ENCODE measurements around the gene FBXW8. TPM values are rescaled to one million over a fixed set of nuclear protein-coding genes. Genes with fewer than 3 reads are reported as not detected.
A peak's percentile ranks its signal among the peaks of the same experiment; 100 is the strongest.

The FBXW8 gene
- total and polyA plus RNA-seq, 4 donors, result 3.9 to 20.3 (median 12.5) TPM

DNA sequence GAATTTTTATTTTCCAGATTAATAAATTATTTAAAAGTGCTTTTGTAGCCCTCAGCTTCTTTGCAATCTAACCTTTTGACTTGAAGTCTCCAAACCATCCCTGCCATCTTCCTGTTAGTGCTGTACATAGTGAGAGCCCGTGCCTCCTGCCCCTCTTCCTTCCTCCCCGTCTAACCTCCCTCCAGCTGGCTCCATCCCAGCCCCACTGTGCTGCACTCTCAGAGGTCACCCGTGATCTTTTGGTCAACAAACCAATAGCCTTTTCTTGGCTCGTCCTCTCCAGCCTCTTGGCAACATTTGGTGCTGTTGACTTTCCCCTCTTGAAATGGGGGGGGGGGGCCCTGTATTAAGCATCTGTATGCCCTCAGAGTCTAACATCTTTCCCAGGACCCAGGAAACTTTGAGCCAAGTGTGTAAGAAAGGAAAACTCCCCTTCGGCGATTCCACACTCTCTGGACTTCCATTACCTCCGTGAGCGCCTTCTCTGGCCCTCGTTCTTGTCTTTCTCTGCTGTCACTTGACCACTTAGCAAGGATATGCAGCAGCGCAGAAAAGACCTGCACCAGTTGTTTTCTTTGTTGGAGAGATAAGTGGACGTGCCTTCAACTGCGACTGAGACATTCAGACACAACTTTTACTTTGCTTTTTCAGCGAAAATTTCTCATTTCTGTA is 44.1 kb downstream of the FBXW8 start:
- no peak for ATAC-seq (ENCODE audit: insufficient read depth, low FRiP score)
- no peak overlapping the region for H3K27ac ChIP-seq (ENCODE audit: low read depth in 1 of 2, low read length in 1 of 2)

DNA sequence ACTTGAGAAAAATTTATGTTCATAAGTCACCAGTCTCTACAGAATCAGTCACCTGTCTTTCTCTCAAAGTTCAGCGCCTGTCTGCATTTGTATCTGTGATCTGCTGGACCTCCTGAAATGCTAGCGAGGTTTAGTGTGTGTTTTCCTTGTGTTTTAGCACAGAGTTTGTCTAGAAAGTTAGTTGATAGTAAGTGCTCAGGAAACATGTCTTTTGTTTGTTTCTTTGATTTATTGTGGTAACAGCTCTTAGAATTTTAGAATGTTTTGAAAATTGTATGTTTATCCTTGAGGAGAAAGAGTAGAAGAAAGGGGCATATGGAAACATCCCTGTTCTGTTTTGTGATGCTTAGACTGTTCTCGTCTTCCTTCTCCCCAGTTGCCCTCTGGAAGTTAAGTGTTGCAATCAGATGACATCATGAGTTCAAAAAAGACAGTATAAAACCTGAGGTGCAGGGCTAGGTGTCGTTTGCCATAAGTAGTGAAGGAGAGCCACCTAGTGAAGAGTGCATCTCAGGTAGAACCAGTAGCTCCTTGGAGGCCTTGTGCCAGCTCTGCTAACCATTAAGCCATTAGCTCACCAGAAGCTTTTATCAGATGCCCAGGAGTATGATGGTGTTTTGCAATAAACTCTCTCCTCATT is 44.8 kb downstream of the FBXW8 start:
- Histone ChIP-seq H3K4me1 (ENCODE audit: control insufficient read depth in 5 of 5, insufficient read depth in 5 of 5, low read length in 5 of 5) (peaks cover 3 to 18% (median 5%) of the 10 kb centered on the region in 5 donors), H3K9me3 (ENCODE audit: control insufficient read depth in 4 of 4, insufficient read depth in 3 of 4, low read length in 3 of 4) (no peaks in the 10 kb centered on the region), H3K27me3 (ENCODE audit: control insufficient read depth in 3 of 3, insufficient read depth in 3 of 3, low read length in 2 of 3) (no peaks in the 10 kb centered on the region), H3K27ac (ENCODE audit: low read depth in 1 of 2, low read length in 1 of 2) (no peak overlapping the region), H3K4me3 (no peak overlapping the region), H3K9ac (ENCODE audit: insufficient read depth in 1 of 2, low read length in 2 of 2) (no peak overlapping the region), H3K36me3 (ENCODE audit: control insufficient read depth in 4 of 4, insufficient read depth in 4 of 4, low read length in 4 of 4) (peaks cover 0 to 6% (median 2%) of the 10 kb centered on the region in 4 donors)
- DNase-seq (peak in 1 of 3 donors; percentile 56), ATAC-seq (ENCODE audit: insufficient read depth, low FRiP score) (peak; percentile 72)
- WGBS, 2 donors, result 65 to 73% methylated on average over 4 of the region's 4 CpGs
- TF ChIP-seq, protein P1, sequence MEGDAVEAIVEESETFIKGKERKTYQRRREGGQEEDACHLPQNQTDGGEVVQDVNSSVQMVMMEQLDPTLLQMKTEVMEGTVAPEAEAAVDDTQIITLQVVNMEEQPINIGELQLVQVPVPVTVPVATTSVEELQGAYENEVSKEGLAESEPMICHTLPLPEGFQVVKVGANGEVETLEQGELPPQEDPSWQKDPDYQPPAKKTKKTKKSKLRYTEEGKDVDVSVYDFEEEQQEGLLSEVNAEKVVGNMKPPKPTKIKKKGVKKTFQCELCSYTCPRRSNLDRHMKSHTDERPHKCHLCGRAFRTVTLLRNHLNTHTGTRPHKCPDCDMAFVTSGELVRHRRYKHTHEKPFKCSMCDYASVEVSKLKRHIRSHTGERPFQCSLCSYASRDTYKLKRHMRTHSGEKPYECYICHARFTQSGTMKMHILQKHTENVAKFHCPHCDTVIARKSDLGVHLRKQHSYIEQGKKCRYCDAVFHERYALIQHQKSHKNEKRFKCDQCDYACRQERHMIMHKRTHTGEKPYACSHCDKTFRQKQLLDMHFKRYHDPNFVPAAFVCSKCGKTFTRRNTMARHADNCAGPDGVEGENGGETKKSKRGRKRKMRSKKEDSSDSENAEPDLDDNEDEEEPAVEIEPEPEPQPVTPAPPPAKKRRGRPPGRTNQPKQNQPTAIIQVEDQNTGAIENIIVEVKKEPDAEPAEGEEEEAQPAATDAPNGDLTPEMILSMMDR (IDR thresholded peaks at IDR 0.05; ENCODE audit: control extremely low read depth, extremely low read depth), result no peak

More for the DNA sequence above, 44.1 kb downstream of the FBXW8 start:
- no peak overlapping the region for H3K9ac ChIP-seq (ENCODE audit: insufficient read depth in 1 of 2, low read length in 2 of 2)
- H3K9me3 ChIP-seq (ENCODE audit: control insufficient read depth in 4 of 4, insufficient read depth in 3 of 4, low read length in 3 of 4), result no peaks in the 10 kb centered on the region
- peaks cover 0 to 7% (median 3%) of the 10 kb centered on the region in 4 donors for H3K36me3 ChIP-seq (ENCODE audit: control insufficient read depth in 4 of 4, insufficient read depth in 4 of 4, low read length in 4 of 4)
- 63 to 80% methylated on average over 13 of the region's 13 CpGs for WGBS, 2 donors
- no peaks in the 10 kb centered on the region for H3K27me3 ChIP-seq (ENCODE audit: control insufficient read depth in 3 of 3, insufficient read depth in 3 of 3, low read length in 2 of 3)
- TF ChIP-seq, protein P1 (IDR thresholded peaks at IDR 0.05; ENCODE audit: control extremely low read depth, extremely low read depth), result no peak
- DNase-seq, result peak; percentile 31 to 71 (median 54)
- no peak overlapping the region for H3K4me3 ChIP-seq
- H3K4me1 ChIP-seq (ENCODE audit: control insufficient read depth in 5 of 5, insufficient read depth in 5 of 5, low read length in 5 of 5), result peaks cover 3 to 18% (median 5%) of the 10 kb centered on the region in 5 donors

DNA sequence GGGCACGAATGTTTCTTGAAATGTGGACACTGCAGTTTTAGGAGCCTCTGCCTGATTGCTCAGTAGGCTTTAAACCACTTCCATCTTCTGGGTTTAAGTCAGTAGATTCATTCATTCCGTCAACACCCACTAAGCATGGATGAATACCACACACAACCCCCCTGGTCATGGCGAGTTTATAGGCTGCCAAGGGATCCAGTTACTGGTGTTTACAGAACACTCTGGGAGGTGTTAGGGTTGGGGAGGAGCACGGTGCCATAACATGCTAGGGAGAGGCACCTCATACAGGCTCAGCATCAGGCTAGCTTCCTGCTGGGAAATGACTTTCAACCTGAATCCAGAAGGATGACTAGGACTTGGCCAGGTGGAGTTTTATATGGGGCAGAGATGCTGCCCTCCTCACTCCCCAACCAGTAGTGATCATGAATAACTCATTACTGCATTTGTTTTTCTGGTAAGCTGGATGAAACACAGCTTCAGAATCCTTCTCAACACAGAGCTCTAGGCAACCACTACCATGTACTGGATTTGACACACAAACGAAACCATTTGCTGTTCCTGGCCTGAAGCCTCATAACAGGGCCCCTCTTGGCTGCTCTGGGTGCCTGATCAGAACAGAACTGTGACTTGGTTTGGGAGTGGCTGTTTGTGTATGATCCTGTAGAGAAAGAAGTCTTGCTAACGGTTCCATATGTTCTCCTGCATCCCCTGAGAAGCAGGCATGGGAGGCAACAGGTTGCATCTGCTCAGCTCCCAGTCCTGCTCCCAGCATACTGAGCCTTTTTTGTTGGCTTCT is 47.9 kb downstream of the FBXW8 start:
- H3K4me1 ChIP-seq (ENCODE audit: control insufficient read depth in 5 of 5, insufficient read depth in 5 of 5, low read length in 5 of 5), result peaks cover 3 to 18% (median 5%) of the 10 kb centered on the region in 5 donors
- H3K27ac ChIP-seq (ENCODE audit: low read depth in 1 of 2, low read length in 1 of 2), result no peak overlapping the region
- H3K4me3 ChIP-seq, result no peak overlapping the region
- no peak for ATAC-seq (ENCODE audit: insufficient read depth, low FRiP score)
- DNase-seq, result no peak
- peaks cover 0 to 3% (median 0%) of the 10 kb centered on the region in 4 donors for H3K36me3 ChIP-seq (ENCODE audit: control insufficient read depth in 4 of 4, insufficient read depth in 4 of 4, low read length in 4 of 4)
- H3K27me3 ChIP-seq (ENCODE audit: control insufficient read depth in 3 of 3, insufficient read depth in 3 of 3, low read length in 2 of 3), result no peaks in the 10 kb centered on the region
- no peak overlapping the region for H3K9ac ChIP-seq (ENCODE audit: insufficient read depth in 1 of 2, low read length in 2 of 2)
- 82 to 87% methylated on average over 6 of the region's 6 CpGs for WGBS, 2 donors
- TF ChIP-seq, protein P1 (IDR thresholded peaks at IDR 0.05; ENCODE audit: control extremely low read depth, extremely low read depth), result no peak
- no peaks in the 10 kb centered on the region for H3K9me3 ChIP-seq (ENCODE audit: control insufficient read depth in 4 of 4, insufficient read depth in 3 of 4, low read length in 3 of 4)

All from lung (tissue), 12 donors.